A549 (cell line): ENCODE data around the gene FEZF1. TPM values are rescaled to one million over a fixed set of nuclear protein-coding genes. Genes with fewer than 3 reads are reported as not detected.

Source experiments
- ATAC-seq, 2 experiments: fragments of 200-7000 bp in 1 of 2; fragments of >200 bp in 1 of 2; cut with Nextera tagmentation in 1 of 2; cut with Tn5 transposase in 1 of 2; 3 replicates each; pipeline versions ENCODE4 v1.8.0 to v1.9.1; 2018 to 2020; ENCODE audit warnings: mild to moderate bottlenecking in 1 of 2, moderate library complexity in 1 of 2
- CTCF ChIA-PET: fragments of 300-600 bp; sonication (Branson Sonifier 250); formaldehyde crosslinking; extraction: SDS; loops from one replicate; lab custom pipeline; 2021; ENCODE audit warnings: antibody characterized with exemption, inconsistent platforms; lab: Yijun Ruan, JAX
- POLR2A ChIA-PET: fragments of 350-600 bp; formaldehyde crosslinking; extraction: SDS; loops from one replicate; lab custom pipeline; 2021; ENCODE audit warnings: antibody characterized with exemption, inconsistent platforms; lab: Yijun Ruan, JAX
- DNase-seq, 2 experiments: peaks; one replicate each; pipeline versions ENCODE4 v3.0.0 to v3.0.0-alpha.2; 2011 to 2016; ENCODE audit warnings: low read depth in 1 of 2, low spot score in 1 of 2
- FAIRE-seq: peaks from 2 replicates; lab custom pipeline; 2011; peaks lifted over from hg19 to GRCh38; lab: Jason Lieb, UNC
- H3K27ac ChIP-seq, 2 experiments: fragments of >200 bp; sonication (Bioruptor Twin); formaldehyde crosslinking; 3 replicates each; pipeline ENCODE4 v1.5.1; 2016 to 2017
- H3K4me1 ChIP-seq: fragments of >200 bp; sonication (Bioruptor Twin); formaldehyde crosslinking; 3 replicates; pipeline ENCODE4 v1.6.1; 2016
- H3K4me2 ChIP-seq: fragments of >200 bp; sonication (Bioruptor Twin); formaldehyde crosslinking; 3 replicates; pipeline ENCODE4 v1.6.1; 2016
- H3K4me3 ChIP-seq: fragments of >200 bp; sonication (Bioruptor Twin); formaldehyde crosslinking; 3 replicates; pipeline ENCODE4 v1.5.1; 2016
- H3K9me3 ChIP-seq: fragments of >200 bp; sonication (Bioruptor Twin); formaldehyde crosslinking; 3 replicates; pipeline ENCODE4 v1.6.1; 2016
- BHLHE40 ChIP-seq: IDR thresholded peaks from 2 replicates; pipeline ENCODE4 v1.6.1; 2012; ENCODE audit warnings: low read depth, low read length, inconsistent platforms
- EHF ChIP-seq: fragments of 250-450 bp; sonication (Bioruptor Pico); IDR thresholded peaks from 2 replicates; pipeline ENCODE4 v1.5.0; 2020; ENCODE audit warnings: mild to moderate bottlenecking
- ESRRA ChIP-seq: fragments of 150-350 bp; IDR thresholded peaks from 2 replicates; pipeline ENCODE4 v1.6.1; 2014; ENCODE audit warnings: mild to moderate bottlenecking, low read length, borderline replicate concordance
- FOXS1 ChIP-seq: fragments of 250-450 bp; sonication (Bioruptor Pico); IDR thresholded peaks from 2 replicates; pipeline ENCODE4 v1.5.0; 2020; ENCODE audit warnings: mild to moderate bottlenecking, moderate library complexity
- HEYL ChIP-seq: fragments of 250-450 bp; sonication (Bioruptor Pico); IDR thresholded peaks from 2 replicates; pipeline ENCODE4 v1.8.0; 2021; ENCODE audit warnings: mild to moderate bottlenecking, moderate library complexity
- HOXA7 ChIP-seq: fragments of 250-450 bp; sonication (Bioruptor Pico); IDR thresholded peaks from 2 replicates; pipeline ENCODE4 v1.5.0; 2020; ENCODE audit warnings: mild to moderate bottlenecking, moderate library complexity
- JUNB ChIP-seq: fragments of >200 bp; sonication (Bioruptor Twin); formaldehyde crosslinking; IDR thresholded peaks from 2 replicates; pipeline ENCODE4 v1.6.1; 2016
- KDM1A ChIP-seq: fragments of 200-600 bp; sonication (generic); IDR thresholded peaks from 2 replicates; pipeline ENCODE4 v1.6.1; 2016; ENCODE audit warnings: low read depth, mild to moderate bottlenecking
- KDM5A ChIP-seq: fragments of 200-600 bp; sonication (generic); IDR thresholded peaks from 2 replicates; pipeline ENCODE4 v1.6.1; 2016; ENCODE audit warnings: antibody characterized with exemption, mild to moderate bottlenecking
- NFE2L2 ChIP-seq: fragments of 150-350 bp; conservative IDR thresholded peaks from 2 replicates; pipeline ENCODE4 v1.6.1; 2014; ENCODE audit warnings: low read length
- NPAS2 ChIP-seq: fragments of 250-450 bp; sonication (Bioruptor Pico); IDR thresholded peaks from 2 replicates; pipeline ENCODE4 v1.8.0; 2022; ENCODE audit warnings: mild to moderate bottlenecking, moderate library complexity, borderline replicate concordance
- NR3C1 ChIP-seq: fragments of >200 bp; sonication (Bioruptor Twin); formaldehyde crosslinking; IDR thresholded peaks from 3 replicates; pipeline ENCODE4 v1.6.1; 2017
- POLR2AphosphoS2 ChIP-seq: conservative IDR thresholded peaks from 2 replicates; pipeline ENCODE4 v1.6.1; 2012; ENCODE audit warnings: low read length, improper control_type of control experiment, inconsistent platforms
- RARB ChIP-seq: fragments of 250-450 bp; sonication (Bioruptor Pico); IDR thresholded peaks from 2 replicates; pipeline ENCODE4 v1.8.0; 2021; ENCODE audit warnings: mild to moderate bottlenecking, moderate library complexity
- SMC3 ChIP-seq: fragments of >200 bp; sonication (Bioruptor Twin); formaldehyde crosslinking; IDR thresholded peaks from 3 replicates; pipeline ENCODE4 v1.6.1; 2018; ENCODE audit warnings: inconsistent platforms
- SREBF2 ChIP-seq: fragments of 450-650 bp; IDR thresholded peaks from 2 replicates; pipeline ENCODE4 v1.6.1; 2014; ENCODE audit warnings: mild to moderate bottlenecking, moderate library complexity
- TFCP2L1 ChIP-seq: fragments of 250-450 bp; sonication (Bioruptor Pico); IDR thresholded peaks from 2 replicates; pipeline ENCODE4 v1.5.0; 2021; ENCODE audit warnings: mild to moderate bottlenecking
- ZNF302 ChIP-seq: fragments of 250-450 bp; sonication (Bioruptor Pico); IDR thresholded peaks from 2 replicates; pipeline ENCODE4 v1.9.0; 2021; ENCODE audit warnings: inconsistent platforms, mild to moderate bottlenecking, moderate library complexity
- WGBS: methylation state at CpG from one replicate; pipeline ENCODE4 v1.1.6; 2017; ENCODE audit errors: missing lambda C conversion rate; 5-methylcytosine and 5-hydroxymethylcytosine counted together
- polyA plus RNA-seq, 4 experiments: library from polyadenylated mRNA; depleted of rRNA in 3 of 4; stranded (reverse); fragments of >200 nt; fragmentation: RNase III in 1 of 4; extraction: RNeasy Plus Mini Kit Qiagen cat#74134 plus additional on column Dnase treatment in 1 of 4; gene quantifications; 2 replicates in 3 of 4; 3 replicates in 1 of 4; pipeline ENCODE4 v1.2.3, GENCODE V29; 2011 to 2017
- TF ChIP-seq, protein P1 (sequence below): fragments of 250-450 bp; sonication (Bioruptor Pico); IDR thresholded peaks from 2 replicates; pipeline ENCODE4 v1.5.0; 2020; ENCODE audit warnings: low read depth, mild to moderate bottlenecking, moderate library complexity
- TF ChIP-seq, protein P2 (sequence below): IDR thresholded peaks from 2 replicates; pipeline ENCODE4 v1.6.1; 2012; ENCODE audit warnings: low read depth, borderline replicate concordance
- TF ChIP-seq, protein P3 (sequence below): fragments of 450-650 bp; IDR thresholded peaks from 2 replicates; pipeline ENCODE4 v1.6.1; 2014; ENCODE audit warnings: antibody characterized with exemption
- TF ChIP-seq, protein P4 (sequence below): IDR thresholded peaks from 2 replicates; pipeline ENCODE4 v1.6.1; 2012
- TF ChIP-seq, protein P5 (sequence below): fragments of >200 bp; sonication (Bioruptor Twin); formaldehyde crosslinking; IDR thresholded peaks from 2 replicates; pipeline ENCODE4 v1.6.1; 2016
- TF ChIP-seq, protein P6 (sequence below): fragments of 150-350 bp; IDR thresholded peaks from 2 replicates; pipeline ENCODE4 v1.6.1; 2014; ENCODE audit warnings: low read depth, mild to moderate bottlenecking, low read length

FEZF1 gene
- polyA plus RNA-seq, 2 of the 4 experiments (the other 2 are of a cell fraction) = not detected

DNA sequence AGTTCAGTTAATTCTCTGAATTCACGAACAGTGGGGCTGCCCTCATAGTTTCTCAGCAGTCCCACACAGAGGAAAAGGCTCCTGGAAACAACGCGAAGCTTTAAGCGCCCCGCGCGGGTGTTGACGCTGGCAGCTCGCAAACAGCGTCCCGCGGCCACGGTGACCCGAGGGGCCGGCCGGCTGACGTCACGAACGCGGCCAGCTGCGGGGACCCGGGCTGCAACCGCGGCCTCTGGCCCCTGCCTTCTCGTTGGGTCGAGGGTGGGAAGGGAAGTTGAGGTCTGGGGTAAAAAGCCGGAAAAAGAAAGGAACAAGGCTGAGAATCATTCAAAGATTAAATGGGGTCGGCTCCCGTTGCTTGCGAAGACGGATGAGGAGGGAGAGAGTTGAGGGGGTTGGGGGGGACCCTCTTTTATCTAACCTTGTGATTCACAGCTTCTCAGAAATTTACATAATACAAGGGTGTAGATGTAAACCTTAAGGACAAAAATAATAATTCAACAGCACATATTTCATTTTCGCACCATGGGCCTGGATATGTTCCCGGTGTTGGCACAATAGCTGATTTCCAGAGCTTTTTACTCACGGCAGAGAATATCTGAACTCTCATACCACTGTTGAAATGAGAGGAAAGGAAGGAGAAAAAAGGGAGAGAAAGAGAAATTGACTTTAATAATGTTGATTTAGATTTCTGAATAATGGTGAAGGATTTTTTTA is 7.3 kb upstream of the FEZF1 start (continued):
- TF ChIP-seq, protein P1, sequence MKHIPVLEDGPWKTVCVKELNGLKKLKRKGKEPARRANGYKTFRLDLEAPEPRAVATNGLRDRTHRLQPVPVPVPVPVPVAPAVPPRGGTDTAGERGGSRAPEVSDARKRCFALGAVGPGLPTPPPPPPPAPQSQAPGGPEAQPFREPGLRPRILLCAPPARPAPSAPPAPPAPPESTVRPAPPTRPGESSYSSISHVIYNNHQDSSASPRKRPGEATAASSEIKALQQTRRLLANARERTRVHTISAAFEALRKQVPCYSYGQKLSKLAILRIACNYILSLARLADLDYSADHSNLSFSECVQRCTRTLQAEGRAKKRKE (CRISPR knock-in tag) = no peak

DNA sequence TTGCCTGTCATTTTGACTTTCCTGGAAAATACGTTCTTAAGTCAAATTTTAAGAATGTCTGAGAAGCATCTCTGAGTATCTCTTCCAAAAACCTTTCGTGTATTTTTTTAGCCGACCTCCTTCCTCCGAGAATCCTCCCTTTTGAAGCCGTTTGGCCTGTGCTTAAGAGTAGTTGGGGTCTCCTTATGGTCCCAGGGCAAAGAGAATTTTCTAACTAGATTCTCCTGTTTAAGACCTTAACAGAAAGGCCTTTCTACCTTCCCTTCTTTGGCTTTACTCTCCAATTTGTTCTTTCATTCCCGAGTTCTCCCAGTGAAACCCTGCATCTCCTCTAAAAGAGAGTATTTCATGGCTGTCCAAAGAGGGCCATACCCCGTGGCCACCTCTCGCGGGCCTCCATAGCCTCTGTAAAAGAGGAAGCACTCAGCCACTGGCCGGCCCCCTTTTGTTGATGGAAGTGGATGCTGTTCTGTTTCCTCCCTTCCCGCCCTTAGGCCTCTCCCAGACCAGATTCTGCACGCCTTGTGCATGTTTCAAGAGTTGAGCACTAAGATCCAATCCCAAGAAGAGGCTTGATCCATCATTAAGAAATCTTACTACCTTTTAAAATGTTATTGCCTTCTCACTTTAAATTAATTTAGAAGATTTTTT is 6.6 kb upstream of the FEZF1 start:
- FAIRE-seq (no peak), ATAC-seq (no peak), DNase-seq (no peak)
- no peak overlapping the region for H3K4me2 ChIP-seq
- TF ChIP-seq NFE2L2 (no peak), SREBF2 (no peak), ZNF302 (CRISPR knock-in tag) (no peak), POLR2AphosphoS2 (no peak)
- TF ChIP-seq, protein P2, sequence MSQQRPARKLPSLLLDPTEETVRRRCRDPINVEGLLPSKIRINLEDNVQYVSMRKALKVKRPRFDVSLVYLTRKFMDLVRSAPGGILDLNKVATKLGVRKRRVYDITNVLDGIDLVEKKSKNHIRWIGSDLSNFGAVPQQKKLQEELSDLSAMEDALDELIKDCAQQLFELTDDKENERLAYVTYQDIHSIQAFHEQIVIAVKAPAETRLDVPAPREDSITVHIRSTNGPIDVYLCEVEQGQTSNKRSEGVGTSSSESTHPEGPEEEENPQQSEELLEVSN = no peak
- ChIA-PET CTCF (no interaction called here), POLR2A (no interaction called here)
- no peaks in the 10 kb centered on the region for H3K9me3 ChIP-seq
- no peak overlapping the region for H3K27ac ChIP-seq
- H3K4me3 ChIP-seq = no peak overlapping the region
- whole genome bisulfite sequencing = 44% methylated on average over 12 of the region's 12 CpGs
- H3K4me1 ChIP-seq = no peaks in the 10 kb centered on the region

DNA sequence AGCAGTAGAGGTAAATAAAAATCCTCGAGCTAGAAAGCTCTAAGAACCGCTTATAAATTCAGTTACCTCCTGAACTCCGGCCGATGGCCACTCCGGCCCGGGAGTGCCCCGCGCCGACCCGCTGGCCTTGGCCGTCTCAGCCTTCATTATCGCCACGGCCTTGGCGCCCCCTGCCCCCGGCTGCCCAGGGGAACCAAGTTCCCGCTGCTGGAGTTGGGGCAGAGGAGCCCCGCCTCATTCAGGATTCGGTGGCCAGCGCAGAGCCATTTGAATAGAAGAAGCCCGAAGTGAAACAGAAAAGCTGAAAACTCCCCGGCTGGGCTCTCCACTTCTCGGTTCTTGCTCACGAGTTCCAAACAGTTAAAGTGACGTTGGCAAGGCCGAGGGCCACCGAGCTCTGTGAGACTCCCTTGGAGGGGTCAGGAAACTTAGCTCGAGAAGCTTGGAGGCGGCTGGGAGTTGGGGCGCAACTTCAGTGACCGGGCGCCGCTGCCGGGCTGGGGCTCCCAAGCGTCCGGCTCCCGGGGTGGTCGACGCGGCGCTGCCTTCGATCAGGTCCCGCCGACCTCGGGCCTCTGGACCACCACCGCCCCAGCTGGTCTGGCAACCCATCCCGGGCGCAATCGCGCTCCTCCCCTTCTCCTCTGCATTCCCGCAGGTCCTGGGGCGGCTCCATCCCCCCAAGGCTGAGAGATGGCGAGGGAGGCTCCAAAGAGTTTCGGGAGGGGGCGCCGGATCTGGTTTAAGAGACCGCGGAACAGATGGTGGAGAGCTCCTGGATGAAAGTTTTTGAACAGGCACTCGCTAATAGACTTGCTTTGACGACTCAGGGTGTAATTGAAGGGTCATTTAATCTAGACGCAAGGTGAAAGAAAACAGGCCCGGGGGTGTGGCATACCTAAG is 5.8 kb upstream of the FEZF1 start:
- Histone ChIP-seq H3K27ac (no peak overlapping the region), H3K4me2 (peak overlapping the region; percentile 73), H3K9me3 (no peaks in the 10 kb centered on the region), H3K4me3 (peak overlapping the region; percentile 32), H3K4me1 (no peaks in the 10 kb centered on the region)
- DNase-seq = no peak
- POLR2A ChIA-PET = no interaction called here
- 22% methylated on average over 41 of the region's 61 CpGs for WGBS
- ATAC-seq = peak in 1 of 2 experiments; percentile 45; a peak in 3 of 6 replicates
- TF ChIP-seq EHF = no peak
- TF ChIP-seq, protein P3, sequence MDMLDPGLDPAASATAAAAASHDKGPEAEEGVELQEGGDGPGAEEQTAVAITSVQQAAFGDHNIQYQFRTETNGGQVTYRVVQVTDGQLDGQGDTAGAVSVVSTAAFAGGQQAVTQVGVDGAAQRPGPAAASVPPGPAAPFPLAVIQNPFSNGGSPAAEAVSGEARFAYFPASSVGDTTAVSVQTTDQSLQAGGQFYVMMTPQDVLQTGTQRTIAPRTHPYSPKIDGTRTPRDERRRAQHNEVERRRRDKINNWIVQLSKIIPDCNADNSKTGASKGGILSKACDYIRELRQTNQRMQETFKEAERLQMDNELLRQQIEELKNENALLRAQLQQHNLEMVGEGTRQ = no peak
- no peak for TF ChIP-seq SREBF2
- TF ChIP-seq, protein P4, sequence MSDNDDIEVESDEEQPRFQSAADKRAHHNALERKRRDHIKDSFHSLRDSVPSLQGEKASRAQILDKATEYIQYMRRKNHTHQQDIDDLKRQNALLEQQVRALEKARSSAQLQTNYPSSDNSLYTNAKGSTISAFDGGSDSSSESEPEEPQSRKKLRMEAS = no peak
- TF ChIP-seq JUNB = no peak
- TF ChIP-seq NPAS2 (CRISPR knock-in tag) = no peak
- TF ChIP-seq SMC3 = no peak
- no peak for TF ChIP-seq BHLHE40
- no peak for TF ChIP-seq NFE2L2
- TF ChIP-seq HOXA7 = no peak
- CTCF ChIA-PET = no interaction called here
- no peak for FAIRE-seq

DNA sequence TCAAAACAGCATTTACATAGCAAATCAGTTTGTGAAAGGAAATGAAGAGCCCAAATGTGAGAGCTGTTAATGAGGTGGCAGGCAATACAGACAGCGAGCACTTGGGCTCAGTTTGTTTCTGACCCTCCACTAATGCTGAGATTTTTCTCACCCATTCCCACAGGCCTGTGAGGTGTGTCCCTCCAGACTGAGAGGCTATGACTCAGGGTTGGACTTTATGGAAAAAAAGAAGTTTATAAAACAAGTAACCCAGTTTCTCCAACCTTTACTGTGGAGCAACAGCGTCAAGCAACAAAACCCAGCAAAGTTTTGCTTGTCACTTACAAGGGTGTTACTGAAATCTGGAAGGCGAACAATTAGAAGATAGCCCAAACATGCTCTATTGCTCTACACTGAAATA is 4.9 kb upstream of the FEZF1 start:
- no peaks in the 10 kb centered on the region for H3K9me3 ChIP-seq
- FAIRE-seq = no peak
- H3K4me3 ChIP-seq = no peak overlapping the region
- H3K27ac ChIP-seq = no peak overlapping the region
- no peak for ATAC-seq
- POLR2A ChIA-PET = no interaction called here
- CTCF ChIA-PET = no interaction called here
- DNase-seq = no peak
- WGBS = 64% methylated on average over 3 of the region's 3 CpGs
- no peak overlapping the region for H3K4me2 ChIP-seq
- TF ChIP-seq RARB (CRISPR knock-in tag) (no peak), SMC3 (no peak), HEYL (CRISPR knock-in tag) (no peak), TFCP2L1 (no peak), POLR2AphosphoS2 (no peak), NR3C1 (no peak), KDM1A (no peak), ESRRA (no peak), KDM5A (no peak), FOXS1 (CRISPR knock-in tag) (no peak), JUNB (no peak)
- TF ChIP-seq, protein P5, sequence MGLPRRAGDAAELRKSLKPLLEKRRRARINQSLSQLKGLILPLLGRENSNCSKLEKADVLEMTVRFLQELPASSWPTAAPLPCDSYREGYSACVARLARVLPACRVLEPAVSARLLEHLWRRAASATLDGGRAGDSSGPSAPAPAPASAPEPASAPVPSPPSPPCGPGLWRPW = no peak
- TF ChIP-seq, protein P2 = no peak
- TF ChIP-seq, protein P6, sequence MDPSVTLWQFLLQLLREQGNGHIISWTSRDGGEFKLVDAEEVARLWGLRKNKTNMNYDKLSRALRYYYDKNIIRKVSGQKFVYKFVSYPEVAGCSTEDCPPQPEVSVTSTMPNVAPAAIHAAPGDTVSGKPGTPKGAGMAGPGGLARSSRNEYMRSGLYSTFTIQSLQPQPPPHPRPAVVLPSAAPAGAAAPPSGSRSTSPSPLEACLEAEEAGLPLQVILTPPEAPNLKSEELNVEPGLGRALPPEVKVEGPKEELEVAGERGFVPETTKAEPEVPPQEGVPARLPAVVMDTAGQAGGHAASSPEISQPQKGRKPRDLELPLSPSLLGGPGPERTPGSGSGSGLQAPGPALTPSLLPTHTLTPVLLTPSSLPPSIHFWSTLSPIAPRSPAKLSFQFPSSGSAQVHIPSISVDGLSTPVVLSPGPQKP = no peak
- H3K4me1 ChIP-seq = no peaks in the 10 kb centered on the region
